HFFc6 (cell line): ENCODE data around the gene MTCL1. TPM values are rescaled to one million over a fixed set of nuclear protein-coding genes. Genes with fewer than 3 reads are reported as not detected.

Source experiments
- DNase-seq: peaks from one replicate; pipeline ENCODE4 v3.0.0-alpha.2; 2018
- H3K27ac Mint-ChIP-seq: 2 replicates; pipeline ENCODE4 v1.8.0; 2020; ENCODE audit warnings: mild to moderate bottlenecking, mixed read lengths
- H3K27me3 Mint-ChIP-seq: 2 replicates; pipeline ENCODE4 v1.8.0; 2021; ENCODE audit warnings: mild to moderate bottlenecking, moderate library complexity, mixed read lengths; ENCODE audit not compliant: insufficient read depth
- H3K36me3 Mint-ChIP-seq: 2 replicates; pipeline ENCODE4 v1.8.0; 2021; ENCODE audit warnings: low read depth, mixed read lengths
- H3K4me1 Mint-ChIP-seq: 2 replicates; pipeline ENCODE4 v1.8.0; 2020; ENCODE audit warnings: low read depth, mixed read lengths
- H3K4me3 Mint-ChIP-seq: 2 replicates; pipeline ENCODE4 v1.8.0; 2020; ENCODE audit warnings: mild to moderate bottlenecking, moderate library complexity, mixed read lengths
- H3K9me3 Mint-ChIP-seq: 2 replicates; pipeline ENCODE4 v1.8.0; 2020; ENCODE audit warnings: mild to moderate bottlenecking, mixed read lengths
- total RNA-seq, 6 experiments: library from RNA; stranded (reverse); fragmentation: NEBNext Ultra II Directional; extraction: Animal tissue kit (Norgen Biotek cat#: 25700); gene quantifications; 2 replicates in 1 of 6; 3 replicates in 5 of 6; pipeline ENCODE4 v1.2.3, GENCODE V29; 2021
- TF ChIP-seq, protein P1 (sequence below): fragments of 200-600 bp; sonication (generic); IDR thresholded peaks from 2 replicates; pipeline ENCODE4 v1.5.0; 2021; ENCODE audit warnings: antibody characterized with exemption, mild to moderate bottlenecking

The MTCL1 gene
- total RNA-seq, 6 experiments from 2014 or later = 47.2 to 59.7 (median 55.3) TPM

DNA sequence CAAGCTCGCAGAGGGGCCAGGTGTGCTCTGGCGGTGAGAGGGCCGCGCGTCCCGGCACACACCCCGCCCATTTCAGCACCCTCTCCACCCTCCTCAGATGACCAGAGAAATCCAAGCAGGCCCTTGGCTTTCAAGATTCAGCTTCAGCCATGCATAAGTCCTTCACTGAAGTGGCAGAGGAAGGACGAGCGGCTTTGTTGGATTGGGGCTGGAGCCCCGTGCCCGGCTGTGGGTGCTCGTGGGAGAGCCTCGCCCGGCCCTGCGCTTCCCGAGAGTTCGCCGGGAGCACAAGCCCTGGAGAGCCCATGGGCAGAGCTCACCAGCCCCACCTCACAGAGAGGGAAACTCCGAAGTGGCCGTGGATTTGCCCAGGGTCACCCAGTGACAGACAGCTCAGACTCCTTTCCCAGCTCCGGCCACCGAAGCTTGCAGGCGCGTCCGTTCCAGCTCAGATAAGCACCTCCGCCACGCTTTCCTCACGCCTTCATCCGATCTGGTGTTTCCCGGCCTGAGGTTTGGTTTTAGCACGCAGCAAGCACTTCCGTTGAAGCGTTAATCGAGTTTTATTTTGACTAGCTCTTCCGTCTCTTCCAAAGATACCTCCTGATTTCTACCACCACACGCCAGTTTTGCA lies 45.6 kb upstream of the MTCL1 start:
- Mint-ChIP-seq H3K36me3 (no peaks in the 10 kb centered on the region), H3K4me3 (no peak overlapping the region), H3K27ac (no peak overlapping the region), H3K27me3 (peaks cover 1% of the 10 kb centered on the region), H3K4me1 (peaks cover 32% of the 10 kb centered on the region), H3K9me3 (no peaks in the 10 kb centered on the region)
- DNase-seq = no peak
- TF ChIP-seq, protein P1, sequence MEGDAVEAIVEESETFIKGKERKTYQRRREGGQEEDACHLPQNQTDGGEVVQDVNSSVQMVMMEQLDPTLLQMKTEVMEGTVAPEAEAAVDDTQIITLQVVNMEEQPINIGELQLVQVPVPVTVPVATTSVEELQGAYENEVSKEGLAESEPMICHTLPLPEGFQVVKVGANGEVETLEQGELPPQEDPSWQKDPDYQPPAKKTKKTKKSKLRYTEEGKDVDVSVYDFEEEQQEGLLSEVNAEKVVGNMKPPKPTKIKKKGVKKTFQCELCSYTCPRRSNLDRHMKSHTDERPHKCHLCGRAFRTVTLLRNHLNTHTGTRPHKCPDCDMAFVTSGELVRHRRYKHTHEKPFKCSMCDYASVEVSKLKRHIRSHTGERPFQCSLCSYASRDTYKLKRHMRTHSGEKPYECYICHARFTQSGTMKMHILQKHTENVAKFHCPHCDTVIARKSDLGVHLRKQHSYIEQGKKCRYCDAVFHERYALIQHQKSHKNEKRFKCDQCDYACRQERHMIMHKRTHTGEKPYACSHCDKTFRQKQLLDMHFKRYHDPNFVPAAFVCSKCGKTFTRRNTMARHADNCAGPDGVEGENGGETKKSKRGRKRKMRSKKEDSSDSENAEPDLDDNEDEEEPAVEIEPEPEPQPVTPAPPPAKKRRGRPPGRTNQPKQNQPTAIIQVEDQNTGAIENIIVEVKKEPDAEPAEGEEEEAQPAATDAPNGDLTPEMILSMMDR = no peak

DNA sequence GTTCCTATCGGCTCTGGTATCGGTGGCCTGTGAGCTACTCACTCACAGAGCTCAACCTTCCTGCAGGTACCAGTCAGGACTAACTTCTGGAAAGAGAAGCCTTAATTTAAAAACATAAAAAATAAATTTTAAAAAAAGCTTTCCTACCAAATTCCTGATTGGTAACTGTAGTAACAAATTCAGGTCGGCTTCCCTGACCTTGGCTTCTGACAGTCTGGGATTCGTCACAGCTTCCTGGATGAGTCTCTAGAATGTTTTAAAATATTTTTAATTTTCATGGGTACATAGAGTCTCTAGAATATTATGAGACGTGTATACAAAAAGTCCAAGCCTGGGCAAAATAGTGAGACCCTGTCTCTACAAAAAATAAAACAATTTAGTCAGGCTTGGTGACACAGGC lies 45.0 kb upstream of the MTCL1 start:
- no peak overlapping the region; the same call in 1 of the 2 replicates for H3K4me3 Mint-ChIP-seq
- H3K9me3 Mint-ChIP-seq = no peaks in the 10 kb centered on the region
- TF ChIP-seq, protein P1 = no peak
- H3K27me3 Mint-ChIP-seq = peaks cover 1% of the 10 kb centered on the region
- H3K4me1 Mint-ChIP-seq = peaks cover 26% of the 10 kb centered on the region
- DNase-seq = no peak
- no peak overlapping the region for H3K27ac Mint-ChIP-seq
- H3K36me3 Mint-ChIP-seq = no peaks in the 10 kb centered on the region

DNA sequence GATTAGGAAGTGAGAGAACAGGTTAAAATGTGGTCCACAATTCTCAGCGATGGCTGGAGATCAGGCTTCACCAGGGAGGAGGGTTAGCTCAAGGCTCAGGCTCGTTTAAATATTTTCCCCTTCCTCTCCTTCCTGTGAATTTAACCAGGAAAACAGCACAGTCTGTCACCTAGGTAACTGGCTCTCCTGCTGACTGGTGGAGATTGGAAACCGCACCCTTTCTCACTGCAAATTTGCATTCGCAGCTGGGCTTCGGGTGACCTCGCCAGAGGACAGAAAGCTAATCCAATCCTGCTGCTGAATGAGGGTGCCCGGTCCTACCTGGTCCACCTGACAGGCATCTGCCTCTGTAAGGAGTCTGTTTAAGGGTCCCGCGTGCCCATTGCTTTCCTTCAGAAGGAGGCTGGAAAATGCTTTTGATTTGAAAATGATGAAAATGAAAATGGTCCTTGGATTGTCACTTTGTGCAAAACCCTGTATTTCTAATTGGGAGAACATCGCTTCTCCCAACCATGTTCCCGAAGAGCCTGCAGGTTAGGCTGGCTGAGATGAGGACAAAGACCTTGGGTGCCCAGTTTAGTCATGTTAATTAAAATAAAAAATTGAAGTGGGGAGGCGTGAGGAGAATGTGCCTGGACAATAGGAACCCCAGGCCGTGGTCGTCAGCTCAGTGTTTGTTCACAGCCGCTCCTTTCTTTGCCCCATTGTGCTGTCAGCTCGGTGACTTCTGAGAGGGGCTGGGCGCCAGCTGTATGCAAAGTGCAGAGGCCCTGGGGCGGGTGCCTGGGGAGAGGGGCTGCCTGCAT lies 43.4 kb upstream of the MTCL1 start:
- Mint-ChIP-seq H3K4me3 (no peak overlapping the region), H3K27ac (no peak overlapping the region), H3K36me3 (no peaks in the 10 kb centered on the region), H3K27me3 (peaks cover 1% of the 10 kb centered on the region), H3K4me1 (peaks cover 26% of the 10 kb centered on the region), H3K9me3 (no peaks in the 10 kb centered on the region)
- DNase-seq = no peak
- TF ChIP-seq, protein P1 = no peak

DNA sequence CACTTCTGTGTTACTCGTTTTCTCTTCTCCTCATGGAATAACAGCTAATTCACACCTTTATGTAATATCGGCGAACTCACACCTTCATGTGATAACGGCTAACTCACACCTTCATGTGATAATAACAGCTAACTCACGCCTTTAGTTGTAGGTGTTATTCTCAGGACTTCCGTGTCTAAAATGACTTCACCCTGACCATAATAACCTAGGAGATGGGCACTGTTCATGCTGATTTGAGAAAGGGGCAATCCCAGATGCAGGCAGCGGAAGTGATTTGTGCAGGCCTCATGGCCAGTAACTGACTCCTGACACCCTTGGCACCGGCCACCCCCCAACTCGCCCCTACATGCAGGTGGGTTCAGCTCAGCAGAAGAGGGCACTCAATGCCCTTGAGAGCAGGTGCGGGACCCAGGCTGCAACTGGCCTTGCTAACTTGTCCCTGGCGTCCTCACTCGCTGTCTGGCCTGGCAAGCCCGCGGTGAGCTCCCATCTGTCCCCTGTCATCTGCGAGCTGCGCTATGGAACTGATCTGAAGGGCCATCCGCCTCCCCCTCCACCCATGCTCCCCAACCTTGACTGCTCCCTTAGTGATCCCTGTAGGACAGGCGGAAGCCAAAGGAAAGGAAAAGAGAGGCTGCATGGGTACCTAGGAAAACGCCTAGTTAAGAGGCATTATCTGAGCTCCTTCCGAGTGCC lies 42.6 kb upstream of the MTCL1 start:
- no peaks in the 10 kb centered on the region for H3K36me3 Mint-ChIP-seq
- no peak for DNase-seq
- peaks cover 1% of the 10 kb centered on the region for H3K27me3 Mint-ChIP-seq
- no peak overlapping the region for H3K4me3 Mint-ChIP-seq
- peaks cover 30% of the 10 kb centered on the region for H3K4me1 Mint-ChIP-seq
- no peaks in the 10 kb centered on the region for H3K9me3 Mint-ChIP-seq
- TF ChIP-seq, protein P1 = no peak
- H3K27ac Mint-ChIP-seq = no peak overlapping the region

DNA sequence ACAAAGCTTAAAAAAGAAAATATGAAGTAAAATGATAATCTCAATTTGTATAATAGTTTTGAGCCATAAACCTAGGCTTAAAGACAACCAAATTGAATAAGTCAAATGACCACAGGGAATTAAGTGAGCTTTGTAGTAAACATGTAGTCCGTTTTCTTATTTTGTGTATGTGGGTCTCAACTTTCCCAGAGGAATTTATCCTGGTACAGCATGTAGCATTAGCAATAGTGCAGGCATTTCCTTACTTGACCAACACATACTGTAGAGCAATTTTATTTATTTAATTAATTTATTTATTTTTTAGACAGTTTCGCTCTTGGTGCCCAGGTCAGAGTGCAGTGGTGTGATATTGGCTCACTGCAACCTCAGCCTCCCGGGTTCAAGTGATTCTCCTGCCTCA lies 37.5 kb upstream of the MTCL1 start:
- no peaks in the 10 kb centered on the region for H3K36me3 Mint-ChIP-seq
- H3K9me3 Mint-ChIP-seq = no peaks in the 10 kb centered on the region
- H3K4me1 Mint-ChIP-seq = peaks cover 23% of the 10 kb centered on the region
- TF ChIP-seq, protein P1 = no peak
- H3K27me3 Mint-ChIP-seq = peaks cover 2% of the 10 kb centered on the region; the same call in 1 of the 2 replicates
- H3K4me3 Mint-ChIP-seq = no peak overlapping the region
- DNase-seq = no peak
- H3K27ac Mint-ChIP-seq = no peak overlapping the region
